ENCODE measurements around the gene TEAD1. TPM values are rescaled to one million over a fixed set of nuclear protein-coding genes. Genes with fewer than 3 reads are reported as not detected.

The TEAD1 gene
- total RNA-seq, 2 experiments from 2014 or later: 0.11 TPM; not detected in 1

DNA sequence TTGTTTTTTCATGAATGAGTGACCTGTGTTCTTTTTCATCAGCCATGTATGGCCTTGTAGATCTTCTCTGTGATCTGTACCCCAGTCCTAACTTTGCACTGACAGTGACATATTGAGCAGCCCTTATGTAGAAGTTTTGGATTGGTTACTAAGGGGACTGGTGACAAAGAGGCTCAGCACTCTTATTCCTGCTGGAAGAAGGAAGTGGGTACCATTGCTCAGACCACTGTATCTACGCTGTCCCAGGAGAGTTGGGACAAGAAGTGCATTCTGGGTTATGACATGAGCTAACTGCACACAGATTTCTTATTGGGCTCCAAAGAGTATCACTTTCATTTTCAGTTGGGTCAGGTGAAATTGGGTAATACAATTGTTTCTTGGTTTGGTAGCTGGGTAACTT lies 227.1 kb downstream of the TEAD1 start:
- H3K4me3 ChIP-seq (ENCODE audit: low read length): no peak overlapping the region
- CTCF ChIA-PET: no interaction called here
- DNase-seq: no peak
- POLR2A ChIA-PET: no interaction called here
- no peaks in the 10 kb centered on the region for H3K9me3 ChIP-seq (ENCODE audit: control insufficient read depth in 1 of 2, insufficient read depth in 1 of 2, low read length in 2 of 2)
- Mint-ChIP-seq H3K4me3 (no peak overlapping the region), H3K36me3 (ENCODE audit: low read depth) (no peaks in the 10 kb centered on the region), H3K27ac (no peak overlapping the region), H3K9me3 (no peaks in the 10 kb centered on the region), H3K4me1 (ENCODE audit: low read depth) (no peaks in the 10 kb centered on the region), H3K27me3 (peaks cover 34% of the 10 kb centered on the region)
- intact Hi-C loops (cut with DNase I, micrococcal nuclease): no loop called here
- no peak for ATAC-seq (ENCODE audit: poor library complexity)
- TF ChIP-seq, protein P1, sequence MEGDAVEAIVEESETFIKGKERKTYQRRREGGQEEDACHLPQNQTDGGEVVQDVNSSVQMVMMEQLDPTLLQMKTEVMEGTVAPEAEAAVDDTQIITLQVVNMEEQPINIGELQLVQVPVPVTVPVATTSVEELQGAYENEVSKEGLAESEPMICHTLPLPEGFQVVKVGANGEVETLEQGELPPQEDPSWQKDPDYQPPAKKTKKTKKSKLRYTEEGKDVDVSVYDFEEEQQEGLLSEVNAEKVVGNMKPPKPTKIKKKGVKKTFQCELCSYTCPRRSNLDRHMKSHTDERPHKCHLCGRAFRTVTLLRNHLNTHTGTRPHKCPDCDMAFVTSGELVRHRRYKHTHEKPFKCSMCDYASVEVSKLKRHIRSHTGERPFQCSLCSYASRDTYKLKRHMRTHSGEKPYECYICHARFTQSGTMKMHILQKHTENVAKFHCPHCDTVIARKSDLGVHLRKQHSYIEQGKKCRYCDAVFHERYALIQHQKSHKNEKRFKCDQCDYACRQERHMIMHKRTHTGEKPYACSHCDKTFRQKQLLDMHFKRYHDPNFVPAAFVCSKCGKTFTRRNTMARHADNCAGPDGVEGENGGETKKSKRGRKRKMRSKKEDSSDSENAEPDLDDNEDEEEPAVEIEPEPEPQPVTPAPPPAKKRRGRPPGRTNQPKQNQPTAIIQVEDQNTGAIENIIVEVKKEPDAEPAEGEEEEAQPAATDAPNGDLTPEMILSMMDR (IDR thresholded peaks at IDR 0.05): no peak
- no peaks in the 10 kb centered on the region for H3K4me1 ChIP-seq (ENCODE audit: insufficient read depth, low read length)
- peaks cover 0 to 16% of the 10 kb centered on the region in 2 experiments for H3K27me3 ChIP-seq (ENCODE audit: control insufficient read depth in 1 of 2, insufficient read depth in 2 of 2, low read length in 2 of 2)
- H3K27ac ChIP-seq (ENCODE audit: low read depth in 1 of 2, low read length in 2 of 2): no peak overlapping the region
- no peaks in the 10 kb centered on the region for H3K36me3 ChIP-seq (ENCODE audit: insufficient read depth, low read length)

DNA sequence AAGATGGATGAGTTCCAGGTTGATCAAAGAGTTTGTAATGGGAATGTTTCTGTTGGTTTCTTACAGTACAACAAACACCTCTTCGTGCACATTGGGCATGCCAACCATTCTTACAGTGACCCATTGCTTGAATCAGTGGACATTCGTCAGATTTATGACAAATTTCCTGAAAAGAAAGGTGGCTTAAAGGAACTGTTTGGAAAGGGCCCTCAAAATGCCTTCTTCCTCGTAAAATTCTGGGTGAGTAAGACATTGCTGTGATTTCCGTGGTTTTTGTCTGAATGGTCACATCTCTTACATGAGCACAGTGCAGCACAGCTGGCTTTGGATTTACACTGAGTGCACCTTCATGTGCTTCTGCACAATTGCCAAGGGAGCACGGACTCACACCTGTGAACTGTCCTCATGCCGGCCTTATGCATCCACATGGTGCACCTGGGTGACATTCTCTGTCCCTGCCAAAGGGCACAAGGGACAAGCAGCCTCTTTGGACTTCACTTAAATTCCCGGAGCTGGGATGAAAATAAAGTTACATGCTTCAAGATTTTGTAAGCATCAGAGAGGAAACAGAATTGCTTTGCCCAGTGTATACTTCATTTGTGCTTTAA lies 227.8 kb downstream of the TEAD1 start:
- ATAC-seq (ENCODE audit: poor library complexity) (no peak), DNase-seq (no peak)
- no peaks in the 10 kb centered on the region for H3K36me3 ChIP-seq (ENCODE audit: insufficient read depth, low read length)
- H3K27ac ChIP-seq (ENCODE audit: low read depth in 1 of 2, low read length in 2 of 2): no peak overlapping the region
- no peaks in the 10 kb centered on the region for H3K9me3 ChIP-seq (ENCODE audit: control insufficient read depth in 1 of 2, insufficient read depth in 1 of 2, low read length in 2 of 2)
- Mint-ChIP-seq H3K4me1 (ENCODE audit: low read depth) (no peaks in the 10 kb centered on the region), H3K27ac (no peak overlapping the region), H3K27me3 (peaks cover 33% of the 10 kb centered on the region), H3K36me3 (ENCODE audit: low read depth) (no peaks in the 10 kb centered on the region), H3K9me3 (no peaks in the 10 kb centered on the region), H3K4me3 (no peak overlapping the region)
- H3K27me3 ChIP-seq (ENCODE audit: control insufficient read depth in 1 of 2, insufficient read depth in 2 of 2, low read length in 2 of 2): peaks cover 0 to 16% of the 10 kb centered on the region in 2 experiments
- no peaks in the 10 kb centered on the region for H3K4me1 ChIP-seq (ENCODE audit: insufficient read depth, low read length)
- POLR2A ChIA-PET: no interaction called here
- TF ChIP-seq, protein P1 (IDR thresholded peaks at IDR 0.05): no peak
- intact Hi-C loops (cut with DNase I, micrococcal nuclease): no loop called here
- H3K4me3 ChIP-seq (ENCODE audit: low read length): no peak overlapping the region
- CTCF ChIA-PET: no interaction called here

DNA sequence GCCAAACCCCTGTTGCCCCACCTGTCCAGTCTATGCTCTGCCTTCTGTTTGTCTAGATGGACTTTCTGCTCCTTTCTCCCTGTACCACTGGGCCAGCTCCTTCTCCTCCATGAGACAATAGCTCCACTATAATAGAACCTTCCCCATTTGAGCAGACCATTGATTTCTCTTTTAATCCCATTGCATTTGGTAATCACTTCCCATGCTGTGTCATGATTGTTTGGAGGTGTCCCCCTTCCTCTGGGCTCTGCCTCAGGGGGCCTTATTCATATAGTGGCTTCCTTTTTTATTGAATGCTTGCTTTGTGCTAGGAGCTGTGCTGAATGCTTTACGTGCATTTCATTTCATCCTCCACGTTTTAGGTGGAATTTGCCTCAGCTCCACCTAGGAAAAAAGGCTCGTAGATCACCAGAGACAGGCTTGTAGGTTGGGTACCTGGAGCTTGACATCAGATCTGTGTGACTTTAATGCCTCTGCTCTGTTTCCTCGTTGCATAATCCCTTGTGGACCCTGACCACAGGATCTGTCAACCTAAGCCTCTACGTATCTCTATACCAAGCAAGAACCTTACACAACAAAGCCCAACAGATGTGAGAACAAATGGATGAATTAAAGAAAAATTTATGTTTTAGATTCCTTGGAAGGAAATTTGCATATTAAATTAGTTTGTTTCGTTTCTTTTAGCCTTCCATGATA lies 228.7 kb downstream of the TEAD1 start:
- no peak overlapping the region for H3K4me3 ChIP-seq (ENCODE audit: low read length)
- intact Hi-C loops (cut with DNase I, micrococcal nuclease): no loop called here
- peaks cover 0 to 14% of the 10 kb centered on the region in 2 experiments for H3K27me3 ChIP-seq (ENCODE audit: control insufficient read depth in 1 of 2, insufficient read depth in 2 of 2, low read length in 2 of 2)
- H3K27me3 Mint-ChIP-seq: peaks cover 36% of the 10 kb centered on the region
- H3K27ac ChIP-seq (ENCODE audit: low read depth in 1 of 2, low read length in 2 of 2): no peak overlapping the region
- H3K9me3 ChIP-seq (ENCODE audit: control insufficient read depth in 1 of 2, insufficient read depth in 1 of 2, low read length in 2 of 2): no peaks in the 10 kb centered on the region
- H3K9me3 Mint-ChIP-seq: no peaks in the 10 kb centered on the region
- H3K4me1 Mint-ChIP-seq (ENCODE audit: low read depth): no peaks in the 10 kb centered on the region
- DNase-seq (no peak), ATAC-seq (ENCODE audit: poor library complexity) (no peak)
- no peaks in the 10 kb centered on the region for H3K36me3 ChIP-seq (ENCODE audit: insufficient read depth, low read length)
- H3K36me3 Mint-ChIP-seq (ENCODE audit: low read depth): no peaks in the 10 kb centered on the region
- no peaks in the 10 kb centered on the region for H3K4me1 ChIP-seq (ENCODE audit: insufficient read depth, low read length)
- no peak overlapping the region for H3K27ac Mint-ChIP-seq
- H3K4me3 Mint-ChIP-seq: no peak overlapping the region
- TF ChIP-seq, protein P1 (IDR thresholded peaks at IDR 0.05): no peak
- POLR2A ChIA-PET: no interaction called here
- CTCF ChIA-PET: no interaction called here
